CD4-positive, alpha-beta memory T cell (primary cell): ENCODE results near the gene FAM20A. TPM values are rescaled to one million over a fixed set of nuclear protein-coding genes. Genes with fewer than 3 reads are reported as not detected.
A peak's percentile ranks its signal among the peaks of the same experiment; 100 is the strongest.

Experiments
- CTCF ChIA-PET: fragments of 350-600 bp; sonication (Branson Sonifier 250); formaldehyde crosslinking; loops from one replicate; lab custom pipeline; 2021; ENCODE audit warnings: inconsistent platforms; ENCODE audit not compliant: partially characterized antibody; lab: Charles Lee
- POLR2A ChIA-PET: fragments of 350-600 bp; sonication (Branson Sonifier 250); formaldehyde crosslinking; loops from one replicate; lab custom pipeline; 2021; ENCODE audit not compliant: partially characterized antibody; lab: Charles Lee
- DNase-seq, 5 donors: peaks; one replicate each; pipeline versions ENCODE4 v3.0.0 to v3.0.0-alpha.2; 2020 to 2022; ENCODE audit warnings: mixed read lengths in 1 of 5
- H3K27ac ChIP-seq: one replicate; pipeline ENCODE4 v1.7.0; 2013; ENCODE audit warnings: low read depth, low read length
- H3K27me3 ChIP-seq: 2 replicates; pipeline ENCODE4 v1.7.0; 2013; ENCODE audit warnings: mild to moderate bottlenecking, low read length, moderate library complexity; ENCODE audit not compliant: insufficient read depth
- H3K36me3 ChIP-seq: 2 replicates; pipeline ENCODE4 v1.7.0; 2013; ENCODE audit warnings: mild to moderate bottlenecking, low read length, moderate library complexity; ENCODE audit not compliant: insufficient read depth
- H3K4me1 ChIP-seq: 2 replicates; pipeline ENCODE4 v1.7.0; 2013; ENCODE audit warnings: mild to moderate bottlenecking, low read length, moderate library complexity; ENCODE audit not compliant: insufficient read depth
- H3K4me3 ChIP-seq, 2 donors: one replicate each; pipeline ENCODE4 v1.7.0; 2013; ENCODE audit warnings: low read length in 2 of 2, mild to moderate bottlenecking in 1 of 2
- H3K9me3 ChIP-seq, 2 donors: one replicate each; pipeline ENCODE4 v1.7.0; 2013; ENCODE audit warnings: low read length in 2 of 2, control low read depth in 1 of 2; ENCODE audit not compliant: control insufficient read depth in 1 of 2
- H3K27ac Mint-ChIP-seq, 7 donors: one replicate each; pipeline ENCODE4 v1.8.0; 2020 to 2021; ENCODE audit warnings: mixed read lengths in 7 of 7, mild to moderate bottlenecking in 6 of 7, inconsistent platforms in 3 of 7, moderate library complexity in 3 of 7
- H3K27me3 Mint-ChIP-seq, 2 donors: one replicate each; pipeline ENCODE4 v1.8.0; 2020 to 2021; ENCODE audit warnings: mixed read lengths in 2 of 2
- H3K36me3 Mint-ChIP-seq, 2 donors: one replicate each; pipeline ENCODE4 v1.8.0; 2020 to 2021; ENCODE audit warnings: mixed read lengths in 2 of 2, inconsistent platforms in 1 of 2, mild to moderate bottlenecking in 1 of 2
- H3K4me1 Mint-ChIP-seq, 4 donors: one replicate each; pipeline ENCODE4 v1.8.0; 2020 to 2021; ENCODE audit warnings: mixed read lengths in 4 of 4, mild to moderate bottlenecking in 1 of 4
- H3K4me3 Mint-ChIP-seq, 8 donors: one replicate each; pipeline ENCODE4 v1.8.0; 2020 to 2021; ENCODE audit warnings: mixed read lengths in 8 of 8, mild to moderate bottlenecking in 7 of 8, moderate library complexity in 6 of 8, inconsistent platforms in 3 of 8
- H3K9me3 Mint-ChIP-seq, 8 donors: one replicate each; pipeline ENCODE4 v1.8.0; 2020 to 2021; ENCODE audit warnings: mixed read lengths in 8 of 8, mild to moderate bottlenecking in 5 of 8, inconsistent platforms in 3 of 8, moderate library complexity in 1 of 8
- intact Hi-C: fragments of 100-400 bp; cut with micrococcal nuclease; formaldehyde crosslinking; loops from one replicate; pipeline ENCODE4 v1.15.1; 2023
- polyA plus RNA-seq, 2 donors: library from polyadenylated mRNA; unstranded; fragments of 300-500 nt; fragmentation: Illumina TruSeq; gene quantifications; one replicate each; pipeline ENCODE4 v1.2.3, GENCODE V29; 2021
- total RNA-seq, 2 experiments: library from RNA; stranded (reverse); gene quantifications; one replicate each; pipeline ENCODE4 v1.2.3, GENCODE V29; 2021

The FAM20A gene
- total and polyA plus RNA-seq, 4 experiments from 2014 or later: 0.08 TPM; not detected in 3

GRCh38 chr17:68601565-68602288, 560 bp upstream of the FAM20A start:
- peaks cover 58 to 60% of the 10 kb centered on the region in 2 donors for H3K27me3 Mint-ChIP-seq
- H3K27ac Mint-ChIP-seq: no peak overlapping the region
- Histone ChIP-seq H3K4me3 (no peak overlapping the region), H3K4me1 (peaks cover 7% of the 10 kb centered on the region), H3K27me3 (peaks cover 8% of the 10 kb centered on the region), H3K36me3 (no peaks in the 10 kb centered on the region), H3K9me3 (no peaks in the 10 kb centered on the region), H3K27ac (no peak overlapping the region)
- H3K4me3 Mint-ChIP-seq: peak overlapping the region in 7 of 8 donors; percentile 30 to 69 (median 55)
- no peaks in the 10 kb centered on the region for H3K36me3 Mint-ChIP-seq
- POLR2A ChIA-PET: no interaction called here
- H3K9me3 Mint-ChIP-seq: peaks cover 0 to 8% (median under 1%) of the 10 kb centered on the region in 8 donors
- H3K4me1 Mint-ChIP-seq: peaks cover 2 to 16% (median 10%) of the 10 kb centered on the region in 4 donors
- no peak for DNase-seq
- intact Hi-C loops: no loop called here
- CTCF ChIA-PET: interaction anchor here (1.8 kb wide), 1 partner anchor 13 kb away, joined by 3 read pairs; no protein-coding TSS in a partner anchor

GRCh38 chr17:68600067-68600930, 868 bp downstream of the FAM20A start:
- H3K4me3 ChIP-seq: no peak overlapping the region
- DNase-seq: no peak
- Mint-ChIP-seq H3K27ac (no peak overlapping the region), H3K36me3 (no peaks in the 10 kb centered on the region), H3K9me3 (no peaks in the 10 kb centered on the region), H3K4me3 (peak overlapping the region in 5 of 8 donors; percentile 67 to 86 (median 74)), H3K27me3 (peaks cover 58 to 70% of the 10 kb centered on the region in 2 donors), H3K4me1 (peaks cover 8 to 25% (median 17%) of the 10 kb centered on the region in 4 donors)
- H3K4me1 ChIP-seq: peaks cover 13% of the 10 kb centered on the region
- no peaks in the 10 kb centered on the region for H3K36me3 ChIP-seq
- CTCF ChIA-PET: no interaction called here
- intact Hi-C loops: no loop called here
- H3K27ac ChIP-seq: no peak overlapping the region
- no peaks in the 10 kb centered on the region for H3K9me3 ChIP-seq
- POLR2A ChIA-PET: no interaction called here
- peaks cover 8% of the 10 kb centered on the region for H3K27me3 ChIP-seq

GRCh38 chr17:68599552-68600066, 1.6 kb downstream of the FAM20A start:
- DNase-seq: no peak
- no peaks in the 10 kb centered on the region for H3K9me3 ChIP-seq
- CTCF ChIA-PET: no interaction called here
- no peaks in the 10 kb centered on the region for H3K36me3 Mint-ChIP-seq
- H3K27me3 ChIP-seq: peaks cover 8% of the 10 kb centered on the region
- H3K9me3 Mint-ChIP-seq: no peaks in the 10 kb centered on the region
- intact Hi-C loops: no loop called here
- no peak overlapping the region for H3K27ac Mint-ChIP-seq
- peaks cover 13% of the 10 kb centered on the region for H3K4me1 ChIP-seq
- H3K4me3 Mint-ChIP-seq: peak overlapping the region in 7 of 8 donors; percentile 62 to 86 (median 74)
- H3K4me1 Mint-ChIP-seq: peaks cover 8 to 30% (median 19%) of the 10 kb centered on the region in 4 donors
- no peaks in the 10 kb centered on the region for H3K36me3 ChIP-seq
- H3K27ac ChIP-seq: no peak overlapping the region
- H3K4me3 ChIP-seq: no peak overlapping the region
- POLR2A ChIA-PET: no interaction called here
- peaks cover 54 to 73% of the 10 kb centered on the region in 2 donors for H3K27me3 Mint-ChIP-seq

GRCh38 chr17:68599091-68599490, 2.1 kb downstream of the FAM20A start:
- intact Hi-C loops: no loop called here

GRCh38 chr17:68598545-68598961, 2.6 kb downstream of the FAM20A start:
- H3K27ac ChIP-seq: no peak overlapping the region
- no peaks in the 10 kb centered on the region for H3K36me3 ChIP-seq
- peaks cover 8% of the 10 kb centered on the region for H3K27me3 ChIP-seq
- no peak for DNase-seq
- no peaks in the 10 kb centered on the region for H3K9me3 ChIP-seq
- no peak overlapping the region for H3K4me3 Mint-ChIP-seq
- no peaks in the 10 kb centered on the region for H3K9me3 Mint-ChIP-seq
- H3K4me1 ChIP-seq: peaks cover 13% of the 10 kb centered on the region
- peaks cover 8 to 30% (median 19%) of the 10 kb centered on the region in 4 donors for H3K4me1 Mint-ChIP-seq
- ChIA-PET CTCF (no interaction called here), POLR2A (no interaction called here)
- H3K36me3 Mint-ChIP-seq: no peaks in the 10 kb centered on the region
- no peak overlapping the region for H3K27ac Mint-ChIP-seq
- no peak overlapping the region for H3K4me3 ChIP-seq
- H3K27me3 Mint-ChIP-seq: peaks cover 54 to 77% of the 10 kb centered on the region in 2 donors
- intact Hi-C loops: no loop called here

More at GRCh38 chr17:68599091-68599490, 2.1 kb downstream of the FAM20A start:
- POLR2A ChIA-PET: no interaction called here
- DNase-seq: no peak
- no peaks in the 10 kb centered on the region for H3K9me3 ChIP-seq
- Mint-ChIP-seq H3K27me3 (peaks cover 54 to 76% of the 10 kb centered on the region in 2 donors), H3K27ac (no peak overlapping the region), H3K4me3 (peak overlapping the region in 1 of 8 donors; percentile 2), H3K4me1 (peaks cover 8 to 30% (median 19%) of the 10 kb centered on the region in 4 donors), H3K9me3 (no peaks in the 10 kb centered on the region), H3K36me3 (no peaks in the 10 kb centered on the region)
- H3K27ac ChIP-seq: no peak overlapping the region
- no peak overlapping the region for H3K4me3 ChIP-seq
- CTCF ChIA-PET: no interaction called here
- no peaks in the 10 kb centered on the region for H3K36me3 ChIP-seq
- peaks cover 13% of the 10 kb centered on the region for H3K4me1 ChIP-seq
- H3K27me3 ChIP-seq: peaks cover 8% of the 10 kb centered on the region

GRCh38 chr17:68598074-68598473, 3.1 kb downstream of the FAM20A start:
- peaks cover 13% of the 10 kb centered on the region for H3K4me1 ChIP-seq
- no peak overlapping the region for H3K27ac ChIP-seq
- H3K27me3 Mint-ChIP-seq: peaks cover 54 to 73% of the 10 kb centered on the region in 2 donors
- peaks cover 8% of the 10 kb centered on the region for H3K27me3 ChIP-seq
- no peak overlapping the region for H3K27ac Mint-ChIP-seq
- no peak overlapping the region for H3K4me3 Mint-ChIP-seq
- H3K36me3 ChIP-seq: no peaks in the 10 kb centered on the region
- no peak for DNase-seq
- no peaks in the 10 kb centered on the region for H3K9me3 Mint-ChIP-seq
- H3K4me3 ChIP-seq: no peak overlapping the region
- H3K9me3 ChIP-seq: no peaks in the 10 kb centered on the region
- peaks cover 8 to 30% (median 19%) of the 10 kb centered on the region in 4 donors for H3K4me1 Mint-ChIP-seq
- intact Hi-C loops: no loop called here
- H3K36me3 Mint-ChIP-seq: no peaks in the 10 kb centered on the region
- CTCF ChIA-PET: no interaction called here
- POLR2A ChIA-PET: no interaction called here
